DND-41 (cell line): ENCODE measurements around the gene RERG.

ENCODE experiments used
- ATAC-seq: fragments of 200-7000 bp; cut with Tn5 transposase; 3 replicates; pipeline ENCODE4 v1.9.1; 2021; ENCODE audit warnings: low read depth; ENCODE audit not compliant: insufficient read depth
- DNase-seq: peaks from one replicate; pipeline ENCODE4 v3.0.0-alpha.2; 2020
- H2AFZ ChIP-seq: 2 replicates; pipeline ENCODE4 v1.6.0; 2012; ENCODE audit warnings: low read depth, low read length
- H3K27ac ChIP-seq: 2 replicates; pipeline ENCODE4 v1.5.1; 2012; ENCODE audit warnings: low read length, inconsistent platforms
- H3K27me3 ChIP-seq: fragments of 200-600 bp; sonication (generic); 2 replicates; pipeline ENCODE4 v1.6.0; 2012; ENCODE audit warnings: low read length, mild to moderate bottlenecking, inconsistent platforms; ENCODE audit not compliant: insufficient read depth, poor library complexity
- H3K36me3 ChIP-seq: 2 replicates; pipeline ENCODE4 v1.5.1; 2012; ENCODE audit warnings: low read length, inconsistent platforms; ENCODE audit not compliant: insufficient read depth
- H3K4me1 ChIP-seq: 2 replicates; pipeline ENCODE4 v1.5.1; 2012; ENCODE audit warnings: mild to moderate bottlenecking, low read length; ENCODE audit not compliant: insufficient read depth
- H3K4me2 ChIP-seq: 2 replicates; pipeline ENCODE4 v1.6.0; 2012; ENCODE audit warnings: mild to moderate bottlenecking, moderate library complexity, low read length, inconsistent platforms; ENCODE audit not compliant: insufficient read depth
- H3K4me3 ChIP-seq, 2 experiments: fragments of 200-600 bp in 1 of 2; shearing (Covaris generic) in 1 of 2; 2 replicates each; pipeline ENCODE4 v1.5.1; 2012 to 2016; ENCODE audit warnings: inconsistent platforms in 2 of 2, low read length in 2 of 2, mild to moderate bottlenecking in 2 of 2, low read depth in 1 of 2, moderate library complexity in 1 of 2
- H3K79me2 ChIP-seq: 2 replicates; pipeline ENCODE4 v1.6.0; 2012; ENCODE audit warnings: low read length, inconsistent platforms; ENCODE audit not compliant: insufficient read depth
- H3K9ac ChIP-seq: 2 replicates; pipeline ENCODE4 v1.6.0; 2012; ENCODE audit warnings: low read depth, mild to moderate bottlenecking, inconsistent platforms, low read length, moderate library complexity
- H3K9me3 ChIP-seq: 2 replicates; pipeline ENCODE4 v1.5.1; 2012; ENCODE audit warnings: low read length, moderate library complexity, mild to moderate bottlenecking, inconsistent platforms; ENCODE audit not compliant: insufficient read depth, severe bottlenecking
- H4K20me1 ChIP-seq: 2 replicates; pipeline ENCODE4 v1.6.0; 2012; ENCODE audit warnings: low read length; ENCODE audit not compliant: insufficient read depth
- EZH2 ChIP-seq: IDR thresholded peaks from 3 replicates; pipeline ENCODE4 v1.6.1; 2012; ENCODE audit warnings: borderline replicate concordance, low read depth, mild to moderate bottlenecking, moderate library complexity, low read length, inconsistent platforms; ENCODE audit not compliant: severe bottlenecking
- TF ChIP-seq, protein P1 (sequence below): IDR thresholded peaks from 2 replicates; pipeline ENCODE4 v1.5.1; 2012; ENCODE audit warnings: borderline replicate concordance, low read length, moderate library complexity, mild to moderate bottlenecking; ENCODE audit not compliant: poor library complexity, severe bottlenecking; ENCODE audit errors: extremely low read depth

Gene RERG

DNA sequence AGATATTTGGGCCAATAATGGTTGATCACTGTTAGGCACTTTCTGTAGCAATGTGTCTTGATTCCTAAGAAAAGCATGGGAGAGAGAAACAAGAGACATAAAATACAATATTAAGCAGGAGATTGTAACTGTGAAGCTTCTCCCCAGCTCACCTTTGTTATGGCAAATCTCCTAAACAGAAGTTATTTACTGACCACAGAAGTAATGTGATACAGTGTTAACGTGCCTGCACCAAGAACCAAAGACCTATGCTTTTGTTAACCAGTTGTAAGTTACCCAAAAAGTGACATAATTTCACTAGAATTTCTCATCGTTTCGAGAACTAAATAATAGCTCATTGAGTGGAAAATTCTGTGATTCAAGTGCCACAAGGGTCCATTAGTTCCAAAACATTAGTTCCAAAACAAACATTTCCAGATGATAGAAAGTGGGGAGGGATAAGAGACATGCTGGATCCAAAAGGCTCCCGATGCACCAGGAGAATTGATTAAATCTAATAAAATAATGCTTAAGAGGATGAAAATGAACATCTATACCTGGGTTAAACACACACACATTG is 14.3 kb downstream of the RERG start:
- no peaks in the 10 kb centered on the region for H3K79me2 ChIP-seq
- no peaks in the 10 kb centered on the region for H3K36me3 ChIP-seq
- no peak overlapping the region for H3K9ac ChIP-seq
- H2AFZ ChIP-seq, result no peak overlapping the region
- H3K4me2 ChIP-seq, result no peak overlapping the region
- no peaks in the 10 kb centered on the region for H3K4me1 ChIP-seq
- no peak overlapping the region for H3K27ac ChIP-seq
- ATAC-seq (no peak), DNase-seq (no peak)
- no peak overlapping the region for H3K4me3 ChIP-seq
- no peak for TF ChIP-seq EZH2
- TF ChIP-seq, protein P1, sequence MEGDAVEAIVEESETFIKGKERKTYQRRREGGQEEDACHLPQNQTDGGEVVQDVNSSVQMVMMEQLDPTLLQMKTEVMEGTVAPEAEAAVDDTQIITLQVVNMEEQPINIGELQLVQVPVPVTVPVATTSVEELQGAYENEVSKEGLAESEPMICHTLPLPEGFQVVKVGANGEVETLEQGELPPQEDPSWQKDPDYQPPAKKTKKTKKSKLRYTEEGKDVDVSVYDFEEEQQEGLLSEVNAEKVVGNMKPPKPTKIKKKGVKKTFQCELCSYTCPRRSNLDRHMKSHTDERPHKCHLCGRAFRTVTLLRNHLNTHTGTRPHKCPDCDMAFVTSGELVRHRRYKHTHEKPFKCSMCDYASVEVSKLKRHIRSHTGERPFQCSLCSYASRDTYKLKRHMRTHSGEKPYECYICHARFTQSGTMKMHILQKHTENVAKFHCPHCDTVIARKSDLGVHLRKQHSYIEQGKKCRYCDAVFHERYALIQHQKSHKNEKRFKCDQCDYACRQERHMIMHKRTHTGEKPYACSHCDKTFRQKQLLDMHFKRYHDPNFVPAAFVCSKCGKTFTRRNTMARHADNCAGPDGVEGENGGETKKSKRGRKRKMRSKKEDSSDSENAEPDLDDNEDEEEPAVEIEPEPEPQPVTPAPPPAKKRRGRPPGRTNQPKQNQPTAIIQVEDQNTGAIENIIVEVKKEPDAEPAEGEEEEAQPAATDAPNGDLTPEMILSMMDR, result no peak
- H3K9me3 ChIP-seq, result no peaks in the 10 kb centered on the region
- no peaks in the 10 kb centered on the region for H4K20me1 ChIP-seq
- H3K27me3 ChIP-seq, result no peaks in the 10 kb centered on the region

DNA sequence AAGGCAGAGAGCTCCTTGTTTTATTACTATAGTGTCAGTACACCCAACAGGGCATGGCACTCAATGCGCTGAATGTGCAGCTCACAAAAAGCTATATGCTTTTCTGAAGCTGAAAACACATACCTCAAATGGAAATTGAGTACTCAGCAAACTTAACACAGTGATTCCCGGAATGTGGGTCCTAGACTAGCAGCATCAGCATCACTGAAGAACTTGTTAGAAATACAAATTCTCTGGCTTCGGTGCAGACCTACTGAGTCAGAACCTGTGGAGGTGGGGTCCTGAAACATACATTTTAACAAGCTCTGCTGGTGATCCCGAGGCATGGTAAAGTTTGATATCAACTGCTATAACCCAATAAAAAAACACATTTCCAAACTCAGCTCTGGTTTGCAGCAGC is 14.9 kb downstream of the RERG start:
- Histone ChIP-seq H2AFZ (no peak overlapping the region), H3K27ac (no peak overlapping the region), H3K9me3 (no peaks in the 10 kb centered on the region), H3K79me2 (no peaks in the 10 kb centered on the region), H3K9ac (no peak overlapping the region), H4K20me1 (no peaks in the 10 kb centered on the region), H3K4me2 (no peak overlapping the region), H3K4me1 (no peaks in the 10 kb centered on the region), H3K4me3 (no peak overlapping the region), H3K27me3 (no peaks in the 10 kb centered on the region), H3K36me3 (no peaks in the 10 kb centered on the region)
- DNase-seq (no peak), ATAC-seq (no peak)
- no peak for TF ChIP-seq EZH2
- TF ChIP-seq, protein P1, result no peak

DNA sequence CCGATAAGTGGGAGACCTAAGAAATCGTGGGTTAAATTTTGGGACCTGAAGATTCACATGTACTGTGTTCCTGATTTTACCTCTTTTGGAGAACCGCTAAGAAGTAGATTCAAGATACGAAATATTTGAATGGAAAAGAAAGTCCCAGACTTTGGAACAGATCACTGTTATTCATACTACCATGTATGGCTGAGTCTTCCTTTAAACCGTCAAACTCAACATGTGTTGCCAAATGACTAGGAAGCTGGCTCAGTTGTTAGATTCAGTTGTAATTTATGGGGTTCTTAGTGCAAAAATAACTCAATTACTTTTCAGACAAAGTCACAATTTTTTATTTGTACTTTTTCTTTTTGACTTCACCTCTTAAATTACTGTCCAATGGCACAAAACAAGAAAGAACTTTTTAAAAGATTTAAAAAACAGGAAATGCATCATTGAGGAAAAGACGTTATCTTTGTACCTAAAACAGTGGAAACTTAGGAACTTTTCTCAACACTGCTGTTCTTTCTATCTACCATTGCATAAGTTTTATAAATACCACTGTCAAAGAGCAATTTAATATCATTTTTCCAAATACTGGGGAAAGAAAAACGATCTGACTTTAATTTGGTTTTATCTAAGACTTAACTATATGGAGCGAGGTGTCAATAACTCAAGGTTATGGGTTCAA is 15.7 kb downstream of the RERG start:
- no peak overlapping the region for H2AFZ ChIP-seq
- H3K9ac ChIP-seq, result no peak overlapping the region
- H3K79me2 ChIP-seq, result no peaks in the 10 kb centered on the region
- TF ChIP-seq, protein P1, result no peak
- TF ChIP-seq EZH2, result no peak
- no peaks in the 10 kb centered on the region for H3K27me3 ChIP-seq
- no peak overlapping the region for H3K4me3 ChIP-seq
- H3K36me3 ChIP-seq, result no peaks in the 10 kb centered on the region
- no peak overlapping the region for H3K4me2 ChIP-seq
- no peaks in the 10 kb centered on the region for H3K9me3 ChIP-seq
- H3K27ac ChIP-seq, result no peak overlapping the region
- no peaks in the 10 kb centered on the region for H3K4me1 ChIP-seq
- H4K20me1 ChIP-seq, result no peaks in the 10 kb centered on the region
- ATAC-seq (no peak), DNase-seq (no peak)
